NCI-H2171 treated with DMSO at 0.1 percent for 48 hours (cell line): ENCODE results near the gene PRKAA1.
"Not testable (repeated sequence)": the region's sequence is repeated elsewhere in the genome, so short reads cannot be mapped to it uniquely, and the experiment has no call there.

Source experiments
- DNase-seq: peaks from one replicate; lab custom pipeline; 2025; lab: John Stamatoyannopoulos, UW

PRKAA1 gene

GRCh38 chr5:40825461-40826043, 27.4 kb upstream of the PRKAA1 start:
- DNase-seq: peak; percentile 16

GRCh38 chr5:40823459-40823858, 25.3 kb upstream of the PRKAA1 start:
- DNase-seq: no peak

GRCh38 chr5:40813698-40814281, 15.6 kb upstream of the PRKAA1 start:
- DNase-seq: no peak

GRCh38 chr5:40812125-40812524, 14.0 kb upstream of the PRKAA1 start:
- DNase-seq: no peak

GRCh38 chr5:40801771-40802562, 3.8 kb upstream of the PRKAA1 start:
- no peak for DNase-seq

- DNase-seq: no peak
These were observed 1.1 kb upstream of the PRKAA1 start for GRCh38 chr5:40799258-40799657.

GRCh38 chr5:40798801-40799210, 632 bp upstream of the PRKAA1 start:
- no peak for DNase-seq

- peak; percentile 91 for DNase-seq
These were observed 732 bp downstream of the PRKAA1 start for GRCh38 chr5:40797273-40798011.

GRCh38 chr5:40796487-40796889, 1.7 kb downstream of the PRKAA1 start:
- no peak for DNase-seq

GRCh38 chr5:40794877-40795276, 3.3 kb downstream of the PRKAA1 start:
- DNase-seq: not testable (repeated sequence)

GRCh38 chr5:40794340-40794739, 3.8 kb downstream of the PRKAA1 start:
- not testable (repeated sequence) for DNase-seq

GRCh38 chr5:40792691-40793090, 5.5 kb downstream of the PRKAA1 start:
- DNase-seq: not testable (repeated sequence)

- DNase-seq: no peak
These were observed 6.4 kb downstream of the PRKAA1 start for GRCh38 chr5:40791715-40792139.

GRCh38 chr5:40790947-40791593, 7.1 kb downstream of the PRKAA1 start:
- no peak for DNase-seq

GRCh38 chr5:40788941-40789340, 9.2 kb downstream of the PRKAA1 start:
- DNase-seq: not testable (repeated sequence)

GRCh38 chr5:40787986-40788385, 10.2 kb downstream of the PRKAA1 start:
- no peak for DNase-seq

- not testable (repeated sequence) for DNase-seq
These were observed 11.5 kb downstream of the PRKAA1 start for GRCh38 chr5:40786664-40787063.

GRCh38 chr5:40784916-40785315, 13.3 kb downstream of the PRKAA1 start:
- DNase-seq: no peak

GRCh38 chr5:40784027-40784653, 14.0 kb downstream of the PRKAA1 start:
- no peak for DNase-seq

GRCh38 chr5:40781843-40782409, 16.2 kb downstream of the PRKAA1 start:
- no peak for DNase-seq

- no peak for DNase-seq
These were observed 17.3 kb downstream of the PRKAA1 start for GRCh38 chr5:40780858-40781257.
